SK-N-SH (cell line): ENCODE results near the gene MALRD1. TPM values are rescaled to one million over a fixed set of nuclear protein-coding genes. Genes with fewer than 3 reads are reported as not detected.

ENCODE experiments used
- CTCF ChIA-PET: fragments of 300-600, 350-600 bp; formaldehyde crosslinking; extraction: SDS; loops from one replicate; lab custom pipeline; 2021; lab: Yijun Ruan, JAX
- POLR2A ChIA-PET: fragments of 350-600 bp; sonication (Branson Sonifier 250); formaldehyde crosslinking; extraction: SDS; loops from one replicate; lab custom pipeline; 2020; ENCODE audit warnings: antibody characterized with exemption, inconsistent platforms; lab: Yijun Ruan, JAX
- DNase-seq: peaks from one replicate; pipeline ENCODE4 v3.0.0; 2012
- H2AFZ ChIP-seq: fragments of 200-600 bp; sonication (generic); 2 replicates; pipeline ENCODE4 v1.8.1; 2016; ENCODE audit warnings: antibody characterized with exemption, mild to moderate bottlenecking, low read depth
- H3F3A ChIP-seq: fragments of 200-600 bp; sonication (generic); replicated peaks from 2 replicates; pipeline ENCODE3; 2016; ENCODE audit warnings: antibody characterized with exemption, mild to moderate bottlenecking; ENCODE audit not compliant: insufficient read depth
- H3K27ac ChIP-seq, 2 experiments: fragments of 200-500 bp in 1 of 2; fragments of 200-600 bp in 1 of 2; sonication (Bioruptor generic) in 1 of 2; sonication (generic), shearing (Covaris generic) in 1 of 2; 2 replicates each; pipeline versions ENCODE4 v1.5.1 to v1.6.1; 2014 to 2016; ENCODE audit warnings: low read depth in 2 of 2, inconsistent platforms in 1 of 2, low read length in 1 of 2, mild to moderate bottlenecking in 1 of 2, mixed read lengths in 1 of 2
- H3K27me3 ChIP-seq: fragments of 200-600 bp; sonication (generic), shearing (Covaris generic); 2 replicates; pipeline ENCODE4 v1.6.1; 2016; ENCODE audit warnings: mixed run types; ENCODE audit not compliant: insufficient read depth
- H3K36me3 ChIP-seq, 2 experiments: fragments of 200-500 bp in 1 of 2; fragments of 200-600 bp in 1 of 2; sonication (Bioruptor generic) in 1 of 2; sonication (generic) in 1 of 2; replicated peaks in 1 of 2; 2 replicates each; pipeline versions ENCODE3 to v1.5.1; 2014 to 2016; ENCODE audit warnings: low read length in 1 of 2, mild to moderate bottlenecking in 1 of 2; ENCODE audit not compliant: insufficient read depth in 2 of 2, control insufficient read depth in 1 of 2
- H3K4me1 ChIP-seq, 2 experiments: fragments of 200-500 bp in 1 of 2; fragments of 200-600 bp in 1 of 2; sonication (Bioruptor generic) in 1 of 2; sonication (generic), shearing (Covaris generic) in 1 of 2; 2 replicates each; pipeline versions ENCODE4 v1.5.1 to v1.6.1; 2014 to 2016; ENCODE audit warnings: low read depth in 1 of 2, low read length in 1 of 2, mixed run types in 1 of 2; ENCODE audit not compliant: insufficient read depth in 2 of 2, control insufficient read depth in 1 of 2
- H3K4me2 ChIP-seq: fragments of 200-600 bp; sonication (generic), shearing (Covaris generic); 2 replicates; pipeline ENCODE4 v1.6.1; 2017; ENCODE audit warnings: mixed run types
- H3K4me3 ChIP-seq, 2 experiments: fragments of 200-500 bp in 1 of 2; fragments of 200-600 bp in 1 of 2; sonication (Bioruptor generic) in 1 of 2; sonication (generic), shearing (Covaris generic) in 1 of 2; 2 replicates each; pipeline versions ENCODE4 v1.5.1 to v1.8.1; 2014 to 2016; ENCODE audit warnings: low read depth in 2 of 2, inconsistent platforms in 1 of 2, low read length in 1 of 2, mild to moderate bottlenecking in 1 of 2, mixed read lengths in 1 of 2, moderate library complexity in 1 of 2
- H3K79me2 ChIP-seq: fragments of 200-600 bp; sonication (generic); 2 replicates; pipeline ENCODE4 v1.8.1; 2017; ENCODE audit warnings: mild to moderate bottlenecking; ENCODE audit not compliant: insufficient read depth
- H3K9ac ChIP-seq: fragments of 200-600 bp; sonication (generic); 2 replicates; pipeline ENCODE4 v1.6.1; 2017; ENCODE audit warnings: mixed run types
- H3K9me2 ChIP-seq: fragments of 200-600 bp; sonication (generic); 2 replicates; pipeline ENCODE4 v1.6.1; 2017; ENCODE audit warnings: mixed run types
- H3K9me3 ChIP-seq: fragments of 200-600 bp; sonication (generic); 2 replicates; pipeline ENCODE4 v1.6.1; 2017; ENCODE audit warnings: mixed run types, mild to moderate bottlenecking, moderate library complexity
- H4K20me1 ChIP-seq: fragments of 200-600 bp; sonication (generic); 2 replicates; pipeline ENCODE4 v1.6.1; 2017; ENCODE audit warnings: mild to moderate bottlenecking, mixed run types; ENCODE audit not compliant: insufficient read depth
- ELF1 ChIP-seq: IDR thresholded peaks from 2 replicates; pipeline ENCODE4 v1.4.0; 2012
- FOSL2 ChIP-seq: IDR thresholded peaks from 2 replicates; pipeline ENCODE4 v1.4.0; 2012; ENCODE audit warnings: low read depth, mild to moderate bottlenecking, moderate library complexity, borderline replicate concordance
- GABPA ChIP-seq: IDR thresholded peaks from 2 replicates; pipeline ENCODE4 v1.4.0; 2012; ENCODE audit warnings: low read depth, mild to moderate bottlenecking
- MXI1 ChIP-seq: IDR thresholded peaks from 2 replicates; pipeline ENCODE4 v1.6.1; 2012; ENCODE audit warnings: mild to moderate bottlenecking, low read depth, low read length, improper control_type of control experiment
- RAD21 ChIP-seq: IDR thresholded peaks from 2 replicates; pipeline ENCODE4 v1.6.1; 2012; ENCODE audit warnings: mild to moderate bottlenecking, low read length
- RCOR1 ChIP-seq: fragments of 150-350 bp; IDR thresholded peaks from 2 replicates; pipeline ENCODE4 v1.6.1; 2017; ENCODE audit warnings: antibody characterized with exemption, low read length
- TCF12 ChIP-seq: IDR thresholded peaks from 2 replicates; pipeline ENCODE4 v1.4.0; 2012
- YY1 ChIP-seq: IDR thresholded peaks from 2 replicates; pipeline ENCODE4 v1.4.0; 2012; ENCODE audit warnings: low read depth, mild to moderate bottlenecking
- WGBS: methylation state at CpG from one replicate; pipeline ENCODE4 v1.1.6; 2017; ENCODE audit warnings: low lambda C conversion rate; 5-methylcytosine and 5-hydroxymethylcytosine counted together
- polyA plus RNA-seq, 3 experiments: library from polyadenylated mRNA; depleted of rRNA; stranded (reverse); fragments of >200 nt; gene quantifications; 2 replicates each; pipeline ENCODE4 v1.2.3, GENCODE V29; 2012
- TF ChIP-seq, protein P1 (sequence below): fragments of 150-350 bp; IDR thresholded peaks from 2 replicates; pipeline ENCODE4 v1.6.1; 2016; ENCODE audit warnings: mild to moderate bottlenecking, low read depth, low read length
- TF ChIP-seq, protein P2 (sequence below): IDR thresholded peaks from 2 replicates; pipeline ENCODE4 v1.4.0; 2012; ENCODE audit warnings: low read depth, borderline replicate concordance
- TF ChIP-seq, protein P3 (sequence below): IDR thresholded peaks from 2 replicates; pipeline ENCODE4; 2012
- TF ChIP-seq, protein P4 (sequence below): IDR thresholded peaks from 2 replicates; pipeline ENCODE4 v1.6.1; 2012; ENCODE audit warnings: mild to moderate bottlenecking, low read depth, low read length, moderate library complexity

MALRD1 gene
- polyA plus RNA-seq, 1 of the 3 experiments (the other 2 are of a cell fraction) = not detected

DNA sequence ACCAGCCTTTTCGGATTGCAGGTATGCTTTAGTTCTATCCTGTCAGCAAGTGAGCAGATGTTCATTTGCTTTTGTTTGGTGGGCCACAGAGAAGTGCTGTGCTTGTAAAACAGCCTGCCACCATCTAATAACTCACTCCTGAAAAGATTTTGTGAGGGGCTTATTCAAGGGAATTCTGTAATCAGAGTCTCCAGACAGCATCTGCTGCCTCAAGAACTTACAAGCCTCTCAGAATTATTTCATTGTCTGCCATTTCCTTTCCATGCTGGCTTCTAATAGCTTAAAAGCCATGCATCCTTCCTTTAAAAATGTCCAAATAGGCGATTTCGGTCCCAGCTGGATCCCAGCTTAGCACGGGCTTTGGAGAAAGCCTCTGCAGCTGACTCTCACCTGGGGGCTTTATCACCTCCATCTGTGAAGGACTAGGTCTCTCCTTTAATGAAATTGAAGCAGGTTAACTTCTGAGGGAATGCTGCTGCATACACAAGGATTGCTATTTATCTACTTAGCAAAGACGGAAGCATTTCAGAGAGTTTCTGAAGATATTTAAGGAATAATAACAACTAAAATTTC, 48.0 kb downstream of the MALRD1 start:
- TF ChIP-seq, protein P1, sequence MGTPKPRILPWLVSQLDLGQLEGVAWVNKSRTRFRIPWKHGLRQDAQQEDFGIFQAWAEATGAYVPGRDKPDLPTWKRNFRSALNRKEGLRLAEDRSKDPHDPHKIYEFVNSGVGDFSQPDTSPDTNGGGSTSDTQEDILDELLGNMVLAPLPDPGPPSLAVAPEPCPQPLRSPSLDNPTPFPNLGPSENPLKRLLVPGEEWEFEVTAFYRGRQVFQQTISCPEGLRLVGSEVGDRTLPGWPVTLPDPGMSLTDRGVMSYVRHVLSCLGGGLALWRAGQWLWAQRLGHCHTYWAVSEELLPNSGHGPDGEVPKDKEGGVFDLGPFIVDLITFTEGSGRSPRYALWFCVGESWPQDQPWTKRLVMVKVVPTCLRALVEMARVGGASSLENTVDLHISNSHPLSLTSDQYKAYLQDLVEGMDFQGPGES = no peak
- CTCF ChIA-PET = no interaction called here

DNA sequence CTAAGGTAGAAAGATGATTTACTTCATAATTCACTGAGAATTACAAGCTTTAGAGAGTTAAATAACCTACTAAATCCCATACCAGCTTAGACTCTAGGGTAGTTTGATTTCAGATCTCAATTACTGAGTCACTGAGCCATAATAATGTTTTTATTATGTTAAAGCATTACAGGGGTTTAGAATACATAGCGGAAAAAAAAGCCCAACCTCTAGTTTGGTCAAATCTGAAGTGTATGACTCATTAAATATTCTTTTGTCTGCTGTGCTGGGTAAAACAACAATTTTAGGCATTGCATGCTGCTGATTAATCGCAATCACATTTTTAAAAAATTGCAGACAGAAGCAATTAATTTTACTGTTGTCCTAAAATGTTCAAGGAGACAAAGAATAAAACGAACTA, 48.5 kb downstream of the MALRD1 start:
- WGBS = 22% methylated on average over 3 of the region's 3 CpGs
- no peaks in the 10 kb centered on the region for H3K4me1 ChIP-seq
- no peak overlapping the region for H3K4me2 ChIP-seq
- H3K79me2 ChIP-seq = no peaks in the 10 kb centered on the region
- ChIA-PET CTCF (no interaction called here), POLR2A (no interaction called here)
- no peak for DNase-seq
- H3K36me3 ChIP-seq = no peaks in the 10 kb centered on the region
- H3F3A ChIP-seq = no peaks in the 10 kb centered on the region
- no peak overlapping the region for H3K27ac ChIP-seq
- H3K9me3 ChIP-seq = no peaks in the 10 kb centered on the region
- H3K4me3 ChIP-seq = no peak overlapping the region
- no peak for TF ChIP-seq ELF1
- TF ChIP-seq RCOR1 = no peak
- no peak for TF ChIP-seq GABPA
- no peak for TF ChIP-seq RAD21
- TF ChIP-seq, protein P2, sequence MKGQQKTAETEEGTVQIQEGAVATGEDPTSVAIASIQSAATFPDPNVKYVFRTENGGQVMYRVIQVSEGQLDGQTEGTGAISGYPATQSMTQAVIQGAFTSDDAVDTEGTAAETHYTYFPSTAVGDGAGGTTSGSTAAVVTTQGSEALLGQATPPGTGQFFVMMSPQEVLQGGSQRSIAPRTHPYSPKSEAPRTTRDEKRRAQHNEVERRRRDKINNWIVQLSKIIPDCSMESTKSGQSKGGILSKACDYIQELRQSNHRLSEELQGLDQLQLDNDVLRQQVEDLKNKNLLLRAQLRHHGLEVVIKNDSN = no peak
- TF ChIP-seq FOSL2 = no peak
- no peak for TF ChIP-seq YY1
- no peak for TF ChIP-seq TCF12
- TF ChIP-seq MXI1 = no peak
- TF ChIP-seq, protein P3, sequence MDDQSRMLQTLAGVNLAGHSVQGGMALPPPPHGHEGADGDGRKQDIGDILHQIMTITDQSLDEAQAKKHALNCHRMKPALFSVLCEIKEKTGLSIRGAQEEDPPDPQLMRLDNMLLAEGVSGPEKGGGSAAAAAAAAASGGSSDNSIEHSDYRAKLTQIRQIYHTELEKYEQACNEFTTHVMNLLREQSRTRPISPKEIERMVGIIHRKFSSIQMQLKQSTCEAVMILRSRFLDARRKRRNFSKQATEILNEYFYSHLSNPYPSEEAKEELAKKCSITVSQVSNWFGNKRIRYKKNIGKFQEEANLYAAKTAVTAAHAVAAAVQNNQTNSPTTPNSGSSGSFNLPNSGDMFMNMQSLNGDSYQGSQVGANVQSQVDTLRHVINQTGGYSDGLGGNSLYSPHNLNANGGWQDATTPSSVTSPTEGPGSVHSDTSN = no peak
- TF ChIP-seq, protein P4, sequence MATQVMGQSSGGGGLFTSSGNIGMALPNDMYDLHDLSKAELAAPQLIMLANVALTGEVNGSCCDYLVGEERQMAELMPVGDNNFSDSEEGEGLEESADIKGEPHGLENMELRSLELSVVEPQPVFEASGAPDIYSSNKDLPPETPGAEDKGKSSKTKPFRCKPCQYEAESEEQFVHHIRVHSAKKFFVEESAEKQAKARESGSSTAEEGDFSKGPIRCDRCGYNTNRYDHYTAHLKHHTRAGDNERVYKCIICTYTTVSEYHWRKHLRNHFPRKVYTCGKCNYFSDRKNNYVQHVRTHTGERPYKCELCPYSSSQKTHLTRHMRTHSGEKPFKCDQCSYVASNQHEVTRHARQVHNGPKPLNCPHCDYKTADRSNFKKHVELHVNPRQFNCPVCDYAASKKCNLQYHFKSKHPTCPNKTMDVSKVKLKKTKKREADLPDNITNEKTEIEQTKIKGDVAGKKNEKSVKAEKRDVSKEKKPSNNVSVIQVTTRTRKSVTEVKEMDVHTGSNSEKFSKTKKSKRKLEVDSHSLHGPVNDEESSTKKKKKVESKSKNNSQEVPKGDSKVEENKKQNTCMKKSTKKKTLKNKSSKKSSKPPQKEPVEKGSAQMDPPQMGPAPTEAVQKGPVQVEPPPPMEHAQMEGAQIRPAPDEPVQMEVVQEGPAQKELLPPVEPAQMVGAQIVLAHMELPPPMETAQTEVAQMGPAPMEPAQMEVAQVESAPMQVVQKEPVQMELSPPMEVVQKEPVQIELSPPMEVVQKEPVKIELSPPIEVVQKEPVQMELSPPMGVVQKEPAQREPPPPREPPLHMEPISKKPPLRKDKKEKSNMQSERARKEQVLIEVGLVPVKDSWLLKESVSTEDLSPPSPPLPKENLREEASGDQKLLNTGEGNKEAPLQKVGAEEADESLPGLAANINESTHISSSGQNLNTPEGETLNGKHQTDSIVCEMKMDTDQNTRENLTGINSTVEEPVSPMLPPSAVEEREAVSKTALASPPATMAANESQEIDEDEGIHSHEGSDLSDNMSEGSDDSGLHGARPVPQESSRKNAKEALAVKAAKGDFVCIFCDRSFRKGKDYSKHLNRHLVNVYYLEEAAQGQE = no peak
- TF ChIP-seq, protein P1 = no peak
- no peak overlapping the region for H2AFZ ChIP-seq
- no peaks in the 10 kb centered on the region for H3K27me3 ChIP-seq
- no peak overlapping the region for H3K9ac ChIP-seq
- no peaks in the 10 kb centered on the region for H3K9me2 ChIP-seq
- H4K20me1 ChIP-seq = no peaks in the 10 kb centered on the region

More for the DNA sequence above, 48.0 kb downstream of the MALRD1 start:
- H3F3A ChIP-seq = no peaks in the 10 kb centered on the region
- H3K4me3 ChIP-seq = no peak overlapping the region
- H3K27me3 ChIP-seq = no peaks in the 10 kb centered on the region
- no peaks in the 10 kb centered on the region for H3K9me3 ChIP-seq
- no peak overlapping the region for H3K9ac ChIP-seq
- POLR2A ChIA-PET = no interaction called here
- H2AFZ ChIP-seq = no peak overlapping the region
- no peak overlapping the region for H3K27ac ChIP-seq
- 58% methylated on average over 5 of the region's 5 CpGs for WGBS
- H3K79me2 ChIP-seq = no peaks in the 10 kb centered on the region
- no peaks in the 10 kb centered on the region for H3K9me2 ChIP-seq
- no peaks in the 10 kb centered on the region for H3K36me3 ChIP-seq
- no peak overlapping the region for H3K4me2 ChIP-seq
- H3K4me1 ChIP-seq = no peaks in the 10 kb centered on the region
- H4K20me1 ChIP-seq = no peaks in the 10 kb centered on the region
- DNase-seq = no peak
